ENCODE measurements around the gene SPTBN1.

Gene SPTBN1
- 686 to 842 (median 758) reads per million in 4 donors for total RNA-seq

DNA sequence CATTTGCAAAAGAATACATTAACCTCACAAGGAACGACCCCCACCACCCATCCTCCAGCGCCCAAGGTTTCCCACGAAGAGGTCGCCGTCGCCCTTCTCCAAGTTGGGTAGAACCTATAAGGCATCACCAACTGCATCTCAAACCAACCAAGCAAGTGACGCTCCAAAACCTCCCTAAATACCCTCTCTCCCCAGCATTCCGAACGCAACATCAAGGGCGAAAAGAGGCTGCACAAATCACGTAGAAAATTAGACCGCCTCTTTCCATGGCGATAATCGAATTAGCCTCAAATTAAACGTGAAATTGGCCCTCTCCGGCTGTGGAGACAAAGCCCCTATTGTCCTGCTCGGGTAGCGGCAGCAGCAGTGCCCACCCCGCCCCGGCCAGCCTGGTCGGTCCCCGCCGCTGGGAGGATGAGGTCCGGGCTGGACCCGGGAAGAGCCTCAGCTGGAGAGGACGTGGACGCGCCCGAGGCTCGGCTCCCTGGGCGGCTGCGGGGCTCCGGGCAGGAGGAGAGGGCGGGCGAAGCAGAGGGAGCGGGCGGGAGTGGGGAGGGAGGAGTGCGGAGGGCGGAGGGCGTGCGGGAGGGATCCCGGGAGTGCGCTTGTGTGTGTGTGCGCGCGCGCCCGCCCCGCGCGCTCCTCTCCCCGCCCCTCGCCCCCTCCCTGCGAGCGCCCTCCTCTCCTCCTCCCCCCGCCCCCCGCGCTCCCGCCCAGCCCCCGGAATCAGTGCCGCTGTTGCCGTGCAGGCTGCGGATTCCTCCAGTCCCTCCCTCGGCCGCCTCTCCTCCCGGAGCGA lies at the start of gene SPTBN1:
Gene SPTBN1 (plus strand): TSS at position 765 of the 799 bp plus-strand sequence. CDS start 70,092 bp downstream, outside the sequence.
- peak in 1 of 5 donors; percentile 7 for DNase-seq

DNA sequence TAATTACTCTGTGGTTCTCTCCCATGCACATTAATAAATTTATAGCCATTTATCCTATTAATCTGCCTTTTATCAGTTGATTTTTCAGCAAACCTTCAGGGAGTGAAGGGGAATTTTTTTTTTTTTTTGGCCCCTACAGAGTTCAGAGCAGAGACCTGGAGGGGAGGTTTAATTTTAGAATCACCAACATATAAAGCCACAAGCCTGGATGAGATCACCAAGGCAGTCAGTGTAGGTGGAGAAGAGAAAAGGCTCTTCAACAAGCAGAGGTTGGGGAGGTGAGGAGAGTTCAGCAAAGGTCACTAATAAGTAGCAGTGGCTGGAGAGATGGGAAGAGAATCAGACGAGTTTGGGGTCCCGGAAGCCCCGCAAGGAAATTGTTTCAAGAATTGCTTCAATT lies 48.4 kb upstream of the SPTBN1 start:
- no peak for DNase-seq

DNA sequence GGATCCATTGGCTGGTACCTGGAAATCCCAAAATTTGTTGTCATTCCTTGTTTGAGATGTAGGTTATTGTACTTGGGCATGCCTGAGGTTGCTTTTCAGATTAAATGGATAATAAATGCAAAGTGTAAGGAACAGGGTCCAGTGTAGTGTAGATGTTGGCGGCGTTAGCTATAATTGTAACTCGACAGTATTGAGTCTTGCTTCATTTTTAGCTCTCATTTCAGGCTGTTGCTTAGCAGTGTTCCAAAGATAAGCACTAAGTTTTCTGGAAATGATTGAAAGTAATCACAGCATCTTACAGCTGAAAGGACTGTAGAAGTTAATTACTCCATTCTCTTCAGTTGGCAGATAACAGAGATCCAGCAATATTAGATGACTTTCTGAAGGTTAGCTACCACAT lies 47.8 kb upstream of the SPTBN1 start:
- DNase-seq: no peak

DNA sequence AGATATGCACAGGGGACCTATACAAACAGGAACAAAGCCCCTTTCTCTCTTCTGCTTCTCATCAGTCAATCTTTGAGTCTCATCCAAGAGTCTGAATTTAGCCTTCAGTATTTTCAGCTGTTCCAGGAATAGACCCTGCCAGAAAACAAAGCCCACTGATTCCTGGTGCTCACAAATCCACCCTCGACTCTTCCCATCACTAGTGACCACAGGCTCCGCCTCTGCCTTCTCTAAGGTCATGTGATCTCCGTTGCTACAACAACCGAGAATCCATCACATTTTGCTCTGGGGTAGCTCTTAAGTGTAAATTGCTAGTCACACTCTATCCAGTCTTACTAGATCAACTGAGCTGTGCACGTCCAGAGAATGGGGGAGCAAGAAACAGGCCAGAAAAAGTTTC lies 46.4 kb upstream of the SPTBN1 start:
- DNase-seq: no peak

DNA sequence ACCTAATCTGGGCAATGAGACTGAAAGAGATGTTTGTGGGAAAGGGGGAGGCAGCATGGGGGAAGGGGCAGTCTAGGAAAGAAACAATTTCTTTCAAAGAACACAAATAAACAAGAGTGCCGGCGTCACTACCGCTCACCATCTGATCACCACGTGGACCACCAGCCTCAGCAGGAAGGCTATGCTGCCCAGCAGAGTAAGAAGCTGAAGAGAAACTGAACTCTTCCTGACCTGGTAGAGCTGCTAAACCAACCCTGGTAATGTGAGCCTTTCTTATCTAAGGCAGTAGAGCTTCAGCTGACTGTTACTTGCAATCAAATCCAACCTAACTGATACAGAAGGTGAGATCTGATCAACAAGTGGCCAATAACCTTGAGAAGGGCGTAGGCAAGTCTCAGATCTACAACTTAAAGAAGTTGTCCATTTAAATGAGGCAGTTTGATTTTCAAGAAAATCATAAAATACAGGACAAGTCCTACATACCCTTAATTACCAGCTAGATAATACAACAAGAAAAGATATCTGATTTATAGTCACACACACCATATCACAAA lies 44.2 kb upstream of the SPTBN1 start:
- no peak for DNase-seq

DNA sequence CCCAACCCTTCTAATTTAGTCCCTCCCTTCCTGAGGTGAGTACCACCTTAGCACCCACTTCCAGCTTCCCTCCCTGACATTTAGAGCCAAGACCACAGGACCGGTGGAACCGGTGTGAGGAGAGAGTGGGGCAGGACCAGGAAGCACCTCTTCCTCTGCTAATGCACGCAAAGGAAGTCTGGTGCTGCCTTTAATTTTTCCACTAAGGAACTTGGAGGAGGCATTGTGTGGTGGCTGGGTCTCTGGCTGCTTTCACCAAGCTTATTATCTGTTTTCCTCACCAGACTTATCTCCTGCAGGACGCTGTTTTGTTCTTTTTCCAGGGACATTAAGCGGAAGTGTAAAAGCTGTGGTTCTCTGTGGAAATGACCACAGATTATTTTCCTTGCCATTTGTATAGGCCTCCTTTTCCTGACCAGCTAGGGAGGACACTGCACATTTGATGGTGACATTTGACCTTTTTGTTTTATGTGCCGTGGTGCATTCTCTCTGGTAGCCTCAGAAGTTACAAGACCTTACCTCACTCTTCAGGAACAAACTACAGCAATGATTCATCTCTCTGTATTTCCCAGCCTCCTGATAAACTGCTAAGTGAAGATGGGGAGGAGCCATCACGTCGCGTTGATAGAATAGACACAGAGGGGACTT lies 39.8 kb upstream of the SPTBN1 start:
- no peak for DNase-seq

DNA sequence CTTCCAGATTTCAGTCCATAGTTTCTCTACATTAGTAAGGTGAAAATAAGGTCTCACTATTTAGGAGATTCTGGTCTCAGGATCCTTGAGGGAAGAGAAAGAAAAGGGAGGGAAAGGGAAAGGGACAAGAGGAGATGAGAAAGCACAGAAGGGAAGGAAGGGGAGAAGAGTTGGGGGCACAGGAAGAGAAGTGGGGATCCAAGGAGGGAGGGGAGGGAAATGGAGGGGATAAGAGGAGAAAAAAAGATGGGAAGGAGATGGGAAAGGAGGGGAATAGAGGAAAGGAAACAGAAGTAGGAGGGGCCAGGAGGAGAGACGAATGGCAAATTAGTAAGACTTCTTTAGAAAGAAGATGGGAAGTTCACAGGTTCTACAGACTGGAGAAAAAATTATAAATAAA lies 39.2 kb upstream of the SPTBN1 start:
- DNase-seq: no peak

DNA sequence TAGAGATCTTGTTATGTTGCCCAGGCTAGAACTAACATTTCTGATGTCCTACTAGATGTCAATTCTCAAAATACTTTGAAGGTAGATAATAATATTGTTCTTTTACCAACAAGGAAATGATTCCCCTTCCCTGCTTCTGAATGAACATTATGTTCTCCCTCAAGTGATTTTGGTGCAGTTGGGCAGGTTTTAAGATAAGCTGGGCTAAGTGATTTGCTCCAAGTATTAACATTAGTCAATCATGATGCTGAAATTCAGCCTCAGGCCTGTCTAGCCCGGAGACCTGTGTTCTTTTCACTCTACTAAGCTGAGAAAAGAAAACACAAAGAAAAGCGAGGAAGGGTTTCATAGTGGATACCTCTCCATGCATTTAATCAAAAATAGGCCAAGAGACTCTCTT lies 38.5 kb upstream of the SPTBN1 start:
- DNase-seq: no peak

DNA sequence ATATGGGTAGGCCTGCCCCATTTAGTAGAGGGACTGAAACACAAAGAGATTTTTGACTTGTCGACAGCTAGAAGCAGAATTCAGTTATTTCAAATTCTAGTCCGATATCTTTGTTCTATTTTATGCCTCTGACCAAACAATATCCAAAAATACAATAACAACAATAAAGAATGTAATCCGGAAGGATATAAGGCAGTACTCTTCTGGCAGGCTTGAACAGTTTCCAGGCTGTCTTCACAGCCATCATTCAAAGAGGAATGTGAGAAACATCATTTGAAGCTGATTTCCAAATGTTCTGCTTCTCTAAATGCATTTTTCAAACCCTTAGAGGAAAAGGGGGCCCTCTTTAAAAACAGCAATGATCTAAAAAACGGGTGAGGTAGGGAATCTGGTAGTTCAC lies 36.7 kb upstream of the SPTBN1 start:
- DNase-seq: no peak

DNA sequence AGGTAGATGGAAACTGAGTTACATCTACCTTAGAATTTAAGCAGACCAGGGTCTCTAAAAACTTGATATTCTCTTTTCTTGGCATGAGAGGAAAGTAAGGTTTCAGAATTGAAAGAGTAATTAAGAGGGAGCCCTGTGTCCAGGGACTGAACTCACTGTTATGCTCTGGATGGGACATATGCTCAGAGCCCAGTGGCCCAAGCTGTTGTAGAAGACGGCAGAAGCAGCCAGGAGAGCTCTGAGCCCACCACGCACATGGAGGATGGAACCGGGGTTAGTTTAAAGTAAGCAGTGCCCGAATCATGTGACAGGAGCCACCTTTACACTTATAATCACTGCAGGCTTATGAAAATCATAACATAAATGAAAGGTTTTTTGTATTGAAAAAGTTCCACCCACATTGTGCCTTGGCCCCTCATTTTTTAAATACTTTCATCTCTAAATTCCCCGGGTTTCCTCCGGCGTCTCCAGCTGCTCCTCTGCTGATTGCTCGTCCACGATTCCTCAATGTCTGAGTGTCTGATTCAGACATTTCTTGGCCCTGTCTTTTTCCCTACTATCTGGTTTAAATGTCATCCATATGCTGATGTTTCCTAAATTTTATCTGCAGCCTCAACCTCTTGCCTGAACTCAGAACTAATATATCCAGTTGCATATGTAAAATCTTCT lies 36.1 kb upstream of the SPTBN1 start:
- no peak for DNase-seq

DNA sequence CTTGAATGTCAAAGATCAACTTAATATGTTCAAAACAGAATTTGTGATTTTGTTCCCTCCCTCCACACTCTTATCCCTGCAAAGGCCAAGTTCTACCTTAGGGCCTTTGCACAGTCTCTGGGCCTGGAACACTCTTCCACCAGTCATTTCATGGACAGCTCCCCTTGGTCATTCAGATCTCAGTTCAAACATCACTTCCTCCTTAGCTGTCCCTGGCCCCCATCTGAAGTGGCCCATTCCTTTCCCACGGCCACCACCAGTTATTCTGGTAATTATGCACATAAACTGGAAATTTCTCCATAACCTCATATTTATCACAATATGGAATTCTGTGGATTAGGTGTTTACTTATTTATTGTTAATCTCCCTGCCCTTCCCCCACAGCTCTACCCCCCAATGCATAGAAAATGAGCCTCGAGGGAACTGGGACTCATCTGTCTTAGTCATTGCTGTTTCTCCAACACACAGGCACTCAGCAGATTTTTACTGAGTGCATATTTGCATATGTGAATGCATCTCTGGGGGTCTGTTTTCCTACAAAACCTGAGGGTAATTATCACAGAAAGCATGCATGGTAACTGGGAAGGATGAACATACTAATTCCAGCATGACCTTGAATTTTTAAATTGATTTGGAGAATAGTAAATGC lies 35.5 kb upstream of the SPTBN1 start:
- no peak for DNase-seq

DNA sequence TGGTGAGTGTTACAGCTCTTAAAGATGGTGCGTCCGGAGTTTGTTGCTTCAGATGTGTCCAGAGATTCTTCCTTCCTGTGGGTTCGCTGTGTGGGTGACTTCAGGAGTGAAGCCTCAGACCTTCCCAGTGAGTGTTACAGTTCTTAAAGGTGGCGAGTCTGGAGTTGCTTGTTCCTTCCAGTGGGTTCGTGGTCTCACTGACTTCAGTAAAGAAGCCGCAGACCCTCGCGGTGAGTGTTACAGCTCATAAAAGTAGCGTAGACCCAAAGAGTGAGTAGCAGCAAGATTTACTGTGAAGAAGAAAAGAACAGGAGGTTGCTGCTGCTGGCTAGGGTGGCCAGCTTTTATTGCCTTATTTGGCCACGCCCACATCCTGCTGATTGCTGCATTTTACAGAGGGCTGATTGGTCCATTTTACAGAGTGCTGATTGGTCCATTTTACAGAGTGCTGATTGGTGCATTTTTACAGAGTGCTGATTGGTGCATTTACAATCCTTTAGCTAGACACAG lies 34.0 kb upstream of the SPTBN1 start:
- peak in 1 of 5 donors; percentile 38 for DNase-seq

DNA sequence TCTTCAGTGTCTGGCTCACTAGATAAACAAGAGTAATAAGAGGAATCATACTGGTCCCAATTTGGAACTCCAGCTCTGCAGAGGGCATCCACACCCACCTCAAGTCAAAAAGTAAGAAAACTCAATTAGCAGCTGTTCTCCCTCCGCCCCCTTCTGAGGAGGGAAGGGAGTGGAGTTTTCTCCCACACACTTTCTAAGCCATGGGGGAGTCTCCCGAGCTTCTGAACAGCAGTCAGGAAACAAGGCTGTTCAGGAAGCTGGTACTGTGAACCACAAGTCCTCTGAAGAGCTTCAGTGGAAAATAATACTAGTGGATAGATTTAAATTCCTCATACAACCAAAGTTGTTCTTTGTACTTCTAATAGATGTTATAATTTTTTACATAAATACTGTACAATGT lies 32.9 kb upstream of the SPTBN1 start:
- no peak for DNase-seq

DNA sequence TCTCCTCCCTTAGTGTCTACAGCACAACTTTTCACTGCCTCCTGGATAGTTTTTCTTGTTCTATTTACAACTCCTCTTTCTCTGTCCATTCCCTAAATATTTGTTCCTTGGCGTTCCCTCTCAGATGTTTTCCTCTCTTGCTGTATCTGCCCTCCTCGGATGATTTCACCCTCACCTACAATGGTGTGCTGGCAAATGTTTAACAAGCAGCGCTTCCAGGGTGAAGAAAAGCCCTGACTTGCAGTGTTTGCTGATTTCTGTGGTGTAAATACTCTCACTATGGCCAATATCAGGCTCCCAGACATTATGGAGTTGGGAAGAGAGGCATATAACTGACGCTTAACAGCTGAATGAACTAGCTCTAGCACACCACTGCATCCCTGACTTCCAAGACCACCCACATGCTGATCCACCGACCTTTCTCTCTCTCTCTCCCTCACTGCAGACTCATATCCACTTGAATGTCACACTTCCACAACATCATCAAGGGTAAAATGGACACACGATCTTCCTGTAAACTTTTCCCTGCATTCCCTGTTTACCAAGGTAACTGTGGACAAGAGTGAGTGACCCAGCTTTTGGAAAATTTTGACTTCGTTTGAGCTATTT lies 31.5 kb upstream of the SPTBN1 start:
- DNase-seq: no peak

DNA sequence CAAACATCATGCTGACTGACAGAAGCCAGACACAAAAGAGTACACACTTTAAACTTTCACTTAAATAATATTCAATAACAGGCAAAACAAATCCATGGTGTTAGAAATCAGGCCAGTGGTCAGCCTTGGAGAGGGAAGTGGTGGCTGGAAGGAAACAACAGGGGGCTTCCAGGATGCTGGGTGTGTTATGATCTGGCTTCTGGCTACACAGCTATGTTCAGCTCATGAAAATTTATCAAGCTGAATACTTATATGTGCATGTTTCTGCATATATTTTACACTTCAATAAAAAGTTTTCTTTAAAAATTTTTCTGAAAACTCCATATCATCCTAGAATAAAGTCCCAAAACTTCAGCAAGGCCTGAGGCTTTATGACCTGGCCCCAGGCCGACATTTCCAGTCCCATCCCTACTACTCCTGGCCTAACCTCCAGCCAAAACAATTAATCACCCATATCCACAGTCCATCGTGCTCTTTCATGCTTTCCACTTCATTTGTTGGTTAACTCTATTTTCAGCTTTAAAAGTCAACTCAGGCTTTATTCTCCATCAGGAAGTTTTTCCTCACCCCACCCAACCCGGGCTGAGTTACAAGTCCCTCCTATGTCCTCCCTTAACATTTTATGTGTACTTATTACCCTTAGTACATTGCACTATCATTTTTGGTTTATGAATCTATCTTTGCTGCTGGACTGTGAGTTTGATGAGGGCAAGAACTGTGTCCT lies 27.9 kb upstream of the SPTBN1 start:
- DNase-seq: no peak

DNA sequence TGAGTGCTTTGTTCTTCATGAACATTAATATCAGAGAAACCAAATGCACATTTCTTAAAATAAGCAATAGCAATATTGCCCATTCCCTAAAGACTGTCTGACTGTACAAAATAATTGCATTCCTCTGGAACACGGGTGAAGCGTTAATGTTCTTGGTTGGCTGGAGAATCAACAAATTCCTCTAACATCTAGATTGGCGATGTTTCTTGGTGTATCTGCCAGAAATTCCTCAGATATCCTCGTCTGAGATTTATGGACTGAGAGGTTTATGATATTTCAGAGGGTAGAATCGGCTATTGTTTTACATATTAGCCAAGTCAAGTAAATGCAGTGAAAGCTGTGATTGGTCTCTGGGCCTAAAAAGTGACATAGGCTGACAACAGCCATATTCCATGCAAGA lies 27.1 kb upstream of the SPTBN1 start:
- DNase-seq: no peak

DNA sequence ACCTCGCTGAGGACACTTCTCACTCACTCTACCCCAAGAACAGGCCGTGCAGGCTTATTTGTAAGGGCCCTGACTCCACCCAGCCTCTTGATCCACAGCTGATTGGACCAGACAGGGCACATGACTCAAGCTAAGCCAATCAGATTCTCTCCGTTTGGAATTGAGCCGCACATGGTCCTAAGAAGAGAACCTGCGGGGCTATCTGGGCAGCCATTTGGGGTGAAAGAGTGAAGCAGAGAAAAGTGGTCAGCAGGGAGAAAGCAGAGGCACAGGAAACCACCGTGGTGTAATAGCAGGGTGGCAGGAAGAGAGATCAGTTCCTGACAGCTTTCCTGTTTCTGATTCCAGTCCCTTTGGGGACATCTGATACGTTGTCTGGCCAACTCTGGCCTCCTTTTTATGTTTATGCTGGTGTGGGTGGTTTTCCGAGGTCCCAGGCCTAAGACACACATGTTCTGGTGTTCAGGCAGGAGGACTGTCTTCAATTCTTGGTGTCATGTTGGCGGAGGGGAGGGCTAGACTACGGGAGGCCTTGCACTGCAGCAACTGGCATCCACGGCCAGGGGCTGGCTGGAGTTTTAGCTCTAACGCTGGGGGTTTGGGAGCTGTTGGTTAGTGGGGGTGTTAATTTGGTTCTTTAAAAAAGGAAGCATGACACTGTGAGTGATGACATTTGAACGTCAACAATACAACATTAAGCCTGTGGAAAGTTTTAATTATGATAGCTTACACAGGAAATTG lies 26.1 kb upstream of the SPTBN1 start:
- no peak for DNase-seq

DNA sequence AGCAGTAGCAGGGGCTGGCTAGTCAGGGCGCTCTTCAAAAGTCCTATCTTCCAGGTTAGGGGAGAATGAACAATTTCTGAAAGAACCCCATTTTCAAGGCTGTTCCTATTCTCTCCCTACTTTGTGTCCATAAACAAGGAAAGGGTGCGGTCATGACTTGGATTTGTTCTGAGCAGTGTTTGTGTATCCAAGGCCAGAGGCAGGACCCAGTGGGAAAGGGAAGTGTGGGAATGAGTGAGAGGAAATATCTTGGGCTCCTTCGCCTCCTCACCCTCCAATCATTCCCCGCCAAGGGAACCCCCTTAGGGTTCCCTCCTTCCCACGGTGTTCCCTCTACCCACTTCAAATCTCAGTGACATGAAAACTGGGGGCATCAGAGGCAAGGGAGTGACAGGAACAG lies 25.5 kb upstream of the SPTBN1 start:
- no peak for DNase-seq

DNA sequence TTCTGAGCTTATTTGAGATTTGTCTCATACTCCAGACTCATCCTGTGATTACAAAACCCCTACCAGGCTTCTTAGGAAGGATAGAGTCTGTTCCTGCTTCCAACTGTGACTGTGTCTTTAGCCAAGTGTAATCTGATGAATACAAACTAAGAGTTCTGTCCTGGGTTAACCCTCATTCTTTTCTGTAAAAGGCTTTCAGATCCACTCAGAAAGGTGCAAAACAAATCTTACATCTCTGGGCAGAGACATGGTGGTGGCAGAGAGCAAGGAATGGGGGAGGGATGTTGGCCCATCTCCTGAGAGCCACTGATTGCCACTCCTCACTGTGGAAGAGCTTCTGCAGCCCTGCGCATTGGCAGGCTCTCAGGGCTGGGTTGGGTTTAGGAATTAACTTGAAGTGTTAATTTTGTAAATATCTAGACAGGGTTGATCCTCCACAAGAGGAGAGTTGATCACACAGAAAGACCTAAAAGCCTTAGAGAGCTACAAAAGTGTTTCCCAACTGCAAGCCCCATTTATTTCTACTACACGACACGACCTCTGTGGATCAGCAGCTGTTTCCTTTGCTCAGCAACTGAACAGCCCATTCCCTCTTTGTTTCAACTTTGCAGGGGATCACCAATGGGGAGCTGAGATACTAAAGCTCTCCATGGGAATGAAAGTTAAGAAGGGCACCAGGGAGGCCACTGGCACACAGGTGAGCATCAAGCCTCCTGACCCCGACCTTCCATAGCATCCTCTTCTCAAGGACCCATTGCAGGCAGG lies 23.7 kb upstream of the SPTBN1 start:
- no peak for DNase-seq

DNA sequence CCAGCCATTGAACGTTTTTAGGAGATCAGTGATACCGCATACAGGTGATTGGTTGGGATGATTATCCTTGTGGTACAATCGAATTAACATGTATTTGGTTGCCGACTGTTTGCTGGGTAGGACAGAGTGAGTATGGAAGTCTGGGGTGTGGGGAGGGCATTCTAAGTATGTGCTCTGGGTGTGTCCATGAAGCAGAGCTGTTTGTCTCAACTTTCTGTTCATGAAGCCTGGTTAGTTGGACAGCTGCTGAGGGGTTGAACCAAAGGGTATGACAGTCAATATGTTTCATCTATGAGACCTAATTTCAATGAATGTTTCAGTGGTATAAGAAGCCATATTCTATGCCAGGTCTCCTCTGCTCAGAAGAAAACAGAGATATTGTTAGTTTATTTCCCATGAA lies 21.9 kb upstream of the SPTBN1 start:
- no peak for DNase-seq
